OCI-M2 (cell line): ENCODE data around the gene KLF4.

Experiments used
- DNase-seq: peaks from one replicate; lab custom pipeline; 2025; ENCODE audit not compliant: unreplicated experiment; lab: John Stamatoyannopoulos, UW

The KLF4 gene

GRCh38 chr9:107488375-107489143 is 1.0 kb downstream of the KLF4 start:
- no peak for DNase-seq

- no peak for DNase-seq
These were observed 1.8 kb downstream of the KLF4 start for GRCh38 chr9:107487521-107488374.

- DNase-seq = no peak
These were observed 2.7 kb downstream of the KLF4 start for GRCh38 chr9:107486674-107487520.

GRCh38 chr9:107485458-107486043 is 4.0 kb downstream of the KLF4 start:
- no peak for DNase-seq

GRCh38 chr9:107484117-107484723 is 5.3 kb downstream of the KLF4 start:
- no peak for DNase-seq

- DNase-seq = no peak
These were observed 5.9 kb downstream of the KLF4 start for GRCh38 chr9:107483666-107484065.

- no peak for DNase-seq
These were observed 8.5 kb downstream of the KLF4 start for GRCh38 chr9:107481035-107481434.

- no peak for DNase-seq
These were observed 9.2 kb downstream of the KLF4 start for GRCh38 chr9:107480386-107480789.

GRCh38 chr9:107478805-107479204 is 10.8 kb downstream of the KLF4 start:
- DNase-seq = no peak

- DNase-seq = no peak
These were observed 15.4 kb downstream of the KLF4 start for GRCh38 chr9:107474124-107474523.

- no peak for DNase-seq
These were observed 16.8 kb downstream of the KLF4 start for GRCh38 chr9:107472581-107473340.

- DNase-seq = no peak
These were observed 18.0 kb downstream of the KLF4 start for GRCh38 chr9:107471552-107471951.

GRCh38 chr9:107467416-107467815 is 22.2 kb downstream of the KLF4 start:
- no peak for DNase-seq

GRCh38 chr9:107466826-107467225 is 22.7 kb downstream of the KLF4 start:
- DNase-seq = no peak

GRCh38 chr9:107465467-107466451 is 23.8 kb downstream of the KLF4 start:
- no peak for DNase-seq

- no peak for DNase-seq
These were observed 25.1 kb downstream of the KLF4 start for GRCh38 chr9:107464516-107464915.

GRCh38 chr9:107462691-107463090 is 26.9 kb downstream of the KLF4 start:
- DNase-seq = no peak

GRCh38 chr9:107460153-107461023 is 29.2 kb downstream of the KLF4 start:
- no peak for DNase-seq
